ENCODE results near the gene VAV3.

VAV3 gene

GRCh38 chr1:107804741-107805140, 160.2 kb downstream of the VAV3 start:
- Mint-ChIP-seq H3K9me3 (peaks cover 7% of the 10 kb centered on the region), H3K27me3 (ENCODE audit: low read depth) (no peaks in the 10 kb centered on the region), H3K4me3 (no peak overlapping the region), H3K36me3 (ENCODE audit: low read depth) (no peaks in the 10 kb centered on the region), H3K4me1 (peaks cover 14% of the 10 kb centered on the region), H3K27ac (no peak overlapping the region)
- TF ChIP-seq CTCF (IDR thresholded peaks at IDR 0.05; ENCODE audit: unreplicated experiment in 3 of 3), result no peak

- no peaks in the 10 kb centered on the region for H3K36me3 Mint-ChIP-seq (ENCODE audit: low read depth)
- H3K27me3 Mint-ChIP-seq (ENCODE audit: low read depth), result no peaks in the 10 kb centered on the region
- H3K4me1 Mint-ChIP-seq, result peaks cover 11% of the 10 kb centered on the region
- no peak overlapping the region for H3K4me3 Mint-ChIP-seq
- TF ChIP-seq CTCF (IDR thresholded peaks at IDR 0.05; ENCODE audit: unreplicated experiment in 3 of 3), result no peak
- no peak overlapping the region for H3K27ac Mint-ChIP-seq
- H3K9me3 Mint-ChIP-seq, result peaks cover 7% of the 10 kb centered on the region
These were observed 160.8 kb downstream of the VAV3 start for GRCh38 chr1:107804134-107804533.

GRCh38 chr1:107803579-107803978, 161.4 kb downstream of the VAV3 start:
- no peak for TF ChIP-seq CTCF (IDR thresholded peaks at IDR 0.05; ENCODE audit: unreplicated experiment in 3 of 3)
- H3K4me3 Mint-ChIP-seq, result no peak overlapping the region
- H3K36me3 Mint-ChIP-seq (ENCODE audit: low read depth), result no peaks in the 10 kb centered on the region
- peaks cover 7% of the 10 kb centered on the region for H3K9me3 Mint-ChIP-seq
- H3K27ac Mint-ChIP-seq, result no peak overlapping the region
- H3K27me3 Mint-ChIP-seq (ENCODE audit: low read depth), result no peaks in the 10 kb centered on the region
- H3K4me1 Mint-ChIP-seq, result peaks cover 8% of the 10 kb centered on the region

GRCh38 chr1:107802654-107803053, 162.3 kb downstream of the VAV3 start:
- Mint-ChIP-seq H3K27me3 (ENCODE audit: low read depth) (no peaks in the 10 kb centered on the region), H3K4me3 (no peak overlapping the region), H3K27ac (peak overlapping the region in 1 of 3 experiments; percentile 4), H3K9me3 (peaks cover 7% of the 10 kb centered on the region), H3K4me1 (peaks cover 8% of the 10 kb centered on the region), H3K36me3 (ENCODE audit: low read depth) (no peaks in the 10 kb centered on the region)
- TF ChIP-seq CTCF (IDR thresholded peaks at IDR 0.05; ENCODE audit: unreplicated experiment in 3 of 3), result no peak

GRCh38 chr1:107795994-107796393, 169.0 kb downstream of the VAV3 start:
- H3K9me3 Mint-ChIP-seq, result peaks cover 4% of the 10 kb centered on the region
- H3K4me1 Mint-ChIP-seq, result no peaks in the 10 kb centered on the region
- H3K27me3 Mint-ChIP-seq (ENCODE audit: low read depth), result no peaks in the 10 kb centered on the region
- H3K4me3 Mint-ChIP-seq, result no peak overlapping the region
- H3K36me3 Mint-ChIP-seq (ENCODE audit: low read depth), result no peaks in the 10 kb centered on the region
- no peak for TF ChIP-seq CTCF (IDR thresholded peaks at IDR 0.05; ENCODE audit: unreplicated experiment in 3 of 3)
- H3K27ac Mint-ChIP-seq, result no peak overlapping the region

- H3K4me3 Mint-ChIP-seq, result no peak overlapping the region
These were observed 169.5 kb downstream of the VAV3 start for GRCh38 chr1:107795441-107795840.

More at GRCh38 chr1:107795441-107795840, 169.5 kb downstream of the VAV3 start:
- Mint-ChIP-seq H3K9me3 (no peaks in the 10 kb centered on the region), H3K27me3 (ENCODE audit: low read depth) (no peaks in the 10 kb centered on the region), H3K27ac (no peak overlapping the region), H3K36me3 (ENCODE audit: low read depth) (no peaks in the 10 kb centered on the region), H3K4me1 (no peaks in the 10 kb centered on the region)
- TF ChIP-seq CTCF (IDR thresholded peaks at IDR 0.05; ENCODE audit: unreplicated experiment in 3 of 3), result no peak

Data from nephron (organoid).